T-helper 2 cell (primary cell): Measurements from ENCODE around the gene SNRPD3.
"Not testable (repeated sequence)": the region's sequence is repeated elsewhere in the genome, so short reads cannot be mapped to it uniquely, and the experiment has no call there.

ENCODE experiments used
- DNase-seq, 5 experiments: peaks; one replicate each; pipeline versions ENCODE4 v3.0.0 to v3.0.0-alpha.2; 2012 to 2022

Gene SNRPD3

DNA sequence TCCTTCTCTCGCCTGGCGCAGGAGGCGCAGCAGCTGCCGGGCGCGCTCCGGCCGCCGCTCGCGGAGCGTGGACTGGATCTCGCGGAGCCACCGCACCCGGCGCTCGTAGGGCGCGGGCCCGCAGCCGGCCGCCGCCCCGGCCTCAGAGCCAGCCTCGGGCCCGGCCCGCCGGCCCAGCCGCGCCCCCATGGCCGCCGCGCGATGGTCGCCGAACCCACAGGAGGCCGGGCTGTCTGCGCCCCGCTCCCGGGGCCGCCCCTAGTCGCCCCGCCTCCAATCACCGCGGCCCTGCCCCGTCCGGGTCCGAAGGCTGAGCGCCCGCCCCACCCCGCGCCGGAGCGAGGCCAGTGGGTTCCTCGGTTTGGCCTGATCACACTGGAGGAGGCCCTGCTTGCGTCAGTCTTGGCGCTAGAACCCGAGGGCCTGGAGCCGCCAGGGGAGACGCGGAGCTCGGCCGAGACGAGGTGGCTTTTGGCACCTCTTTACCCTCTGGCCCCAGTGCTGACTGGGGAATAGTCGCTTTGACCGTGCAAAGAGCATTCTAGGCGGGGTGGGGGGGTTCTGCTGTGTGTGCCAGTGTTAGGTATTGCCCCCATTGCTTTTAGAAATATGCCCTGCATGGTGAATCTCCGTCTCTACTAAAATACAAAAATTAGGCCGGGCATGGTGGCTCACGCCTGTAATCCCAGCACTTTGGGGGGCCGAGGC lies 37.2 kb downstream of the SNRPD3 start, which contains the start of gene LRRC75B:
TSS of gene LRRC75B (minus strand) at position 223 of the 708 bp plus-strand sequence. CDS start at position 189, 34 bp downstream.
- DNase-seq, result peak in 1 of 5 experiments; percentile 36

DNA sequence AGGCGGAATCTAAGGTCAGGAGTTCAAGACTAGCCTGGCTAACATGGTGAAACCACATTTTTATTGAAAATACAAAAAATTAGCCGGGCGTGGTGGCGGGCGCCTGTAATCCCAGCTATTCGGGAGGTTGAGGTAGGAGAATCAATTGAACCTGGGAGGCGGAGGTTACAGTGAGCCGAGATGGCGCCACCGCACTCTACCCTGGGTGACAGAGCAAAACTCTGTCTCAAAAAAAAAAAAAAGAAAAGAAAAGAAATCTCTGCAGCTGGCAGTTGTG lies 37.7 kb downstream of the SNRPD3 start:
- DNase-seq, result not testable (repeated sequence)

DNA sequence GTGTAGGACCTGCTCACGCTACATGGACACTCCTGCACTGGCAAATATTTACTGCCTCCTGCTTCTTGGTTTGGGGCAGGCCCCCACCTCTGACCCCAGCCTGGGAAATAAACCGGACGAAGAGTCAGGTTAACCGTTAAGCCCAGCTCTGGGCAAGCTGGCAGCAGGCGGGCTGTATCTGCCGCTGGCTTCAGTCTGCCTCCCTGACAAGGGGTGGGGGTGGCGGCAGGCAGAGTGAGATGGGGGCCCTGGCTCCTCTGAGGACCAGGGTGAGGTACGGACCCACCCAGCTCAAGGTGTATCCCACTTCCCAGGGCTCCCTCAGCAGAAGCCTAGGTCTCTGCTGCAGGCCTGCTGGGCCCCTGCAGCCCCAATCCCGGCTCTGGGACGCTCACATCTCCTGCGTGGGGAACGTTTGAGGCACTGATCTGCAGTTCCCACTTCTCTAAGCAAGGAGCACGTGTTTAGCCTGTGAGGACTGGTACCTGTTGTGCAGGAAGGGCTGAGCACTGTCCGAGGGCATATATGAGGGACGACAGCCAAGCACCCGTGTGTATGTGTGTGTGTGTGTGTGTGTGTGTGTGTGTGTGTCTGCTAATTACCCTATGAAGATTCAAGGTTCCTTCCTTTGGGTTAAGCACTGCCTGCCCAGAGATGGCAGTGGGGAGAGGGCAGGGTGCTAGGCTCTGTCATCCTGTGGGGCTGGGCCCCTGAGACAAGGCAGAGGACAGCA lies 38.2 kb downstream of the SNRPD3 start:
- DNase-seq, result no peak

- DNase-seq, result no peak
Observed at GRCh38 chr22:24594569-24595120, 38.8 kb downstream of the SNRPD3 start.

GRCh38 chr22:24595228-24595627 lies 39.4 kb downstream of the SNRPD3 start:
- no peak for DNase-seq

DNA sequence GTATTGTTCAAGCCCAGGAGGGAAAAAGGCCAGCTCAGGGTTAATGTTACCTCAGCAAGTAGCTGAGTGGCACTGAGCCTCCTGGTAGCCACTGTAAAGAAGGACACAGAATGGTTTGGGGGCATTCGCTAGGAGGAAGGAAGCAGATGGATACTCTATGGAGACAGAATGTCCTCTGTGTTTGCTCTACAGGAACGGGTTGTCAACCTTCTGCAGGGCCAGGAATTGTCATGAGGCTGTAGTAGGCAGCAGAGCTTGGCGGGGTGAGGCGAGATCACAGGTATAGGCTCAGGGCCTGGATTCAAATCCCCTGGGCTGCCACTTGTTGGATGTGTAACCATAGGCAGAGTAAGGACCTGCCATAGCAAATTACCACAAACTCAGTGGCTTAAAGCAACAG lies 40.1 kb downstream of the SNRPD3 start:
- no peak for DNase-seq

GRCh38 chr22:24597076-24597475 lies 41.3 kb downstream of the SNRPD3 start:
- DNase-seq, result not testable (repeated sequence)

GRCh38 chr22:24599514-24599913 lies 43.7 kb downstream of the SNRPD3 start:
- no peak for DNase-seq

- not testable (repeated sequence) for DNase-seq
Observed at GRCh38 chr22:24599958-24600715, 44.3 kb downstream of the SNRPD3 start.

GRCh38 chr22:24601217-24602104 lies 45.7 kb downstream of the SNRPD3 start:
- peak in 1 of 5 experiments; percentile 49 for DNase-seq

- not testable (repeated sequence) for DNase-seq
Observed at GRCh38 chr22:24602105-24602749, 46.4 kb downstream of the SNRPD3 start.

- not testable (repeated sequence) for DNase-seq
Observed at GRCh38 chr22:24602847-24603769, 47.3 kb downstream of the SNRPD3 start, which contains the start of gene GGT1. TSS of gene GGT1 (plus strand) at chr22:24603193. CDS start at chr22:24611082, 7,889 bp downstream.

DNA sequence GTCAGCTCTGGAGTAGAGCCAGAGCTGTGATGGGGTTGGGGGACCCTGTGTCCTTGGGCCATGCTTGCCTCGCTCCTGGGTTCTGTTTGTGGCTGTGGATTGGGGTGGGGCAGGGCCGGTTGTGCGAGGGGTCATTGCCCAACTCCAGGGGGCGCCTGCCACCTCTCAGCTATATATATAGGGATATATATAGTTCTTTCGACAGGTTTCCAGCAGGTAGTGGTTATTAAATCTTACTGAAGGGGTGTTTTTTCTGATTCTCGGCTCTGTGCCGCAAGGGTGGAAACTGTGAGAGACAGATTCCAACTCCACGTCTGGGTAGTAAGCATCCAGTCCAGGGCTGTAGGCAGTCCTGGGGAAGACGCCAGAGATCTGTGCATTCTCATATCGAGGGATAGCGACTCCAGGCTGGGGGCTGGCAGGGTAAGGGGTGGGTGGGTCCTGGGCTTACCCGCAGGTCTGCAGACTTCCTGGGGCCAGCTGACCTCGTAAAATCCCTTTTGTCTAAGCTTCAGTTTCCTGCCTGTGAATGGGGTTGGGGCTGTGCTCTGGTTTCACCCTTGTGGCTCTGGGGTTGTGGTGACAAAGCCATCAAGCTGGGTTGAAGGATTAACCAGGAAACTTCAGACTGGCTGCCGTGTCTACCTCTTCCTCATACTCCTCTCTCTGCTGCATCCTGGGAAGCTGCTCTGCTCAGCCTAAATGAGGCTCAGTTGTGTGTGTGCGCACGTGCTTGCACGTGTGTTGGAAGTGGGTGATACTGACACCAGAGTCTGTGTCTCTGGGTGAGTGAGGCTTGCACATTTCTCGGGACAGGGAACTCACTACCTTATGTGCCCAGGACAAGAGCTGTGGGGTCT lies 48.2 kb downstream of the SNRPD3 start:
- peak in 2 of 5 experiments; percentile 22 to 36 for DNase-seq

DNA sequence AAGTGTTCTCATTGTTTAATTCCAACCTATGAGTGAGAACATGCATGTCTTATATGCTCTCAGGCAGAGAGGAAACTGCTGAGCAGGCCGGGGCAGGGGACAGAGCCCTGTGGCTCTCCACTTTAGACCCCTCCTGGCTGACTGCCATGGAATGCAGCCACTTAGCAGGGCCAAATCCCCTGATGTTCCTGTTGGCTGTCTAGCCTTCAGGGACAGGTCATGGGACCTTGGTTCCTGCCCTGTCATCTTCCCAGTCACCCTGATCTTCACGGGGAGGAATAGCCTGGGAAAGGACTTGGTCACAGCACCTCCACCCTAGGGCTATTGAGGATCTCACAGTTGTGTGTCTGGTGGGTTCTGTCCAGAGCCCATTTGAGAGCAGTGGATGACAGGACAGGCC lies 50.5 kb downstream of the SNRPD3 start:
- DNase-seq, result not testable (repeated sequence)

DNA sequence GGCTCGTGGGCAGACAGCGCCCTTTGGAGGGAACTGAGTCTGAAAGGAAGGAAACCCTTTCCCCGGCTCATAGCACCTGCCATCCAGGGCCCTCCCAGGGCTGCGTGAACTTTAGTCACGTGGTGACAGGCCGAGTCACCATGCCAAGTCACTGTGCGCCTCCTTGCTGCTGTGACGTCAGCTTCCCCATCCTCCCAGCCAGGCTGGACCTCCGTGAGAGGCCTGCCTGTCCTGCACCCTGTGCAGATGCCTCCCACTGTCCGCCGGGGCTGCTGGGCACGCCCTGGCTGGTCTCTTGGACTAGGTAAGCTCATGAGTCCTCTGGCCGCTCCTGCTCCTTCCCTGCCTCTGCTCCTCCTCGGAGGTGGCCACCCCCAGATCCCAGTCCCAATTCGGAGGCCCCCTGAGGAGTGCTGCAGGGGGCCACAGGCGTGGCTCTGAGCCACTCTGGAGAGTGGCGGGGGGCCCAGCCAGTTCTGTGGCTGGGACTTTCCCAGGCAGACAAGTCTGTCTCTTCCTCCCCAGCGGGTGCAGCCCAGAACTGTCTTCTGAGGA lies 51.7 kb downstream of the SNRPD3 start:
- peak in 3 of 5 experiments; percentile 37 to 85 (median 60) for DNase-seq

GRCh38 chr22:24608327-24608726 lies 52.5 kb downstream of the SNRPD3 start:
- not testable (repeated sequence) for DNase-seq

DNA sequence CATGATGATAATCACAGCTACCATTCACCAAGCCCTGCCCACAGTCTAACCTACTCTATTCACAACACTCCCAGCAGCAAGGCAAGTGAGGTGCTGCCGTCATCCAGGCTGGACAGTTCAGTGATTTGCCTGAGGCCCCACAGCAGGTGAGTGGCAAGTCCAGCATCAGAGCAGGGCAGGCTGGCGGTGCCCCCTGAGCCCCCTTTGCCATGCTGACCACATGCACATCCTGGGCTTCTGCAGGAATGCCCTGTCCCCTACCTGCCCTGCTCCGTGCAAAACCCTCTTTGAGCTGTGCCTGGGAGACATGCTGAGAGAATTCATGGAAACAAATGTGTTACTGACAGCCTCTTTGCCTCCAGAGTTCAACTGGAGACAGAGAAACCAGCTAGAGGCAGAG lies 54.1 kb downstream of the SNRPD3 start:
- not testable (repeated sequence) for DNase-seq

GRCh38 chr22:24614794-24615193 lies 59.0 kb downstream of the SNRPD3 start:
- DNase-seq, result not testable (repeated sequence)

DNA sequence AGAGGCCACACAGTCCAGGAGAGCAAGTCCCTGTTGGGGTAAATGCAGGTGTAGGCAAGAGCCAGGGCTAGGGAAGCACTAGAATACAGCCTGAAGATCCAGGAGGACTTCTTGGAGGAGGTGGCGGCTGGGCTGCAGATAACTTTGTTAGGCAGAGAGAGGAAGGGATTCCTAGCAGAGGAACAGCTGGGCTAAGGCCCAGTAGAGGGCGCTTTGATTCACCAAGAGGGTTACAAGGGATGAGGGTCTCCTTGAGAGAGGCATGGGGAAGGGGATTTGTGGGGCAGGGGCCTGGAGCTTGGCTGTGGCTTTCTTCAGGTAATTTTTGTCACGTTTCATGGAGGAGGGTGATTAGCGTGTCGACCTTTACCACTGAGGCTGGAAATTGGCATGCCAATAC lies 65.4 kb downstream of the SNRPD3 start:
- DNase-seq, result not testable (repeated sequence)
